Transverse colon (tissue), 3 donors: ENCODE data around the gene CD47.

Source experiments
- POLR2A ChIP-seq: fragments of 450-650 bp; IDR thresholded peaks from one replicate; pipeline ENCODE4 v1.6.1; 2016; ENCODE audit warnings: antibody characterized with exemption, mild to moderate bottlenecking, moderate library complexity
- TF ChIP-seq, protein P1 (sequence below), 5 experiments: fragments of 200-600 bp in 3 of 5; fragments of 450-650 bp in 2 of 5; sonication (generic) in 3 of 5; IDR thresholded peaks; 1 replicate in 2 of 5; 2 replicates in 3 of 5; pipeline ENCODE4 v1.5.1; 2016 to 2017; ENCODE audit warnings: antibody characterized with exemption in 5 of 5, inconsistent platforms in 3 of 5, mild to moderate bottlenecking in 2 of 5, moderate library complexity in 1 of 5

DNA sequence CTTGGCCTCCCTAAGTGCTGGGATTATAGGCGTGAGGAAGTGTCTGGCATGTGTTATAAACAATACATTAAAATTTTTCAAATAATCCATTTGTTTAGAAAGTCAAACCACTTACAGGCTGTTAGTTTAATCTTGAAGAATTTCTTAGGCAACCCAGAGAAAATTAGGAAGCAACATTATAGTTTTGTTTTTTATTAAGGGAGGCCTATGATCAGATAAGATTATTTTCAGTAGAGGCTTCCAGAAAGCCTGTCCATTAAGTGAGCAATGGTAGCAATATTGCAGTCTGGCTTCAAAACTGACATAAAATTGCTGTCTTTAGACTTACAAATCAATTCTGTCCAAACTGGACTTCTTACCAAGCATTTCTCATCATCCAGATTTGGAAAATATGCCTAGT lies 49.6 kb downstream of the CD47 start:
- TF ChIP-seq, protein P1, sequence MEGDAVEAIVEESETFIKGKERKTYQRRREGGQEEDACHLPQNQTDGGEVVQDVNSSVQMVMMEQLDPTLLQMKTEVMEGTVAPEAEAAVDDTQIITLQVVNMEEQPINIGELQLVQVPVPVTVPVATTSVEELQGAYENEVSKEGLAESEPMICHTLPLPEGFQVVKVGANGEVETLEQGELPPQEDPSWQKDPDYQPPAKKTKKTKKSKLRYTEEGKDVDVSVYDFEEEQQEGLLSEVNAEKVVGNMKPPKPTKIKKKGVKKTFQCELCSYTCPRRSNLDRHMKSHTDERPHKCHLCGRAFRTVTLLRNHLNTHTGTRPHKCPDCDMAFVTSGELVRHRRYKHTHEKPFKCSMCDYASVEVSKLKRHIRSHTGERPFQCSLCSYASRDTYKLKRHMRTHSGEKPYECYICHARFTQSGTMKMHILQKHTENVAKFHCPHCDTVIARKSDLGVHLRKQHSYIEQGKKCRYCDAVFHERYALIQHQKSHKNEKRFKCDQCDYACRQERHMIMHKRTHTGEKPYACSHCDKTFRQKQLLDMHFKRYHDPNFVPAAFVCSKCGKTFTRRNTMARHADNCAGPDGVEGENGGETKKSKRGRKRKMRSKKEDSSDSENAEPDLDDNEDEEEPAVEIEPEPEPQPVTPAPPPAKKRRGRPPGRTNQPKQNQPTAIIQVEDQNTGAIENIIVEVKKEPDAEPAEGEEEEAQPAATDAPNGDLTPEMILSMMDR (IDR thresholded peaks at IDR 0.05), result no peak
- TF ChIP-seq POLR2A, result no peak
